ENCODE results near the gene CEMIP. TPM values are rescaled to one million over a fixed set of nuclear protein-coding genes. Genes with fewer than 3 reads are reported as not detected.

The CEMIP gene
- total and polyA plus RNA-seq, 2 experiments from 2014 or later: 0.27 to 2.1 TPM

DNA sequence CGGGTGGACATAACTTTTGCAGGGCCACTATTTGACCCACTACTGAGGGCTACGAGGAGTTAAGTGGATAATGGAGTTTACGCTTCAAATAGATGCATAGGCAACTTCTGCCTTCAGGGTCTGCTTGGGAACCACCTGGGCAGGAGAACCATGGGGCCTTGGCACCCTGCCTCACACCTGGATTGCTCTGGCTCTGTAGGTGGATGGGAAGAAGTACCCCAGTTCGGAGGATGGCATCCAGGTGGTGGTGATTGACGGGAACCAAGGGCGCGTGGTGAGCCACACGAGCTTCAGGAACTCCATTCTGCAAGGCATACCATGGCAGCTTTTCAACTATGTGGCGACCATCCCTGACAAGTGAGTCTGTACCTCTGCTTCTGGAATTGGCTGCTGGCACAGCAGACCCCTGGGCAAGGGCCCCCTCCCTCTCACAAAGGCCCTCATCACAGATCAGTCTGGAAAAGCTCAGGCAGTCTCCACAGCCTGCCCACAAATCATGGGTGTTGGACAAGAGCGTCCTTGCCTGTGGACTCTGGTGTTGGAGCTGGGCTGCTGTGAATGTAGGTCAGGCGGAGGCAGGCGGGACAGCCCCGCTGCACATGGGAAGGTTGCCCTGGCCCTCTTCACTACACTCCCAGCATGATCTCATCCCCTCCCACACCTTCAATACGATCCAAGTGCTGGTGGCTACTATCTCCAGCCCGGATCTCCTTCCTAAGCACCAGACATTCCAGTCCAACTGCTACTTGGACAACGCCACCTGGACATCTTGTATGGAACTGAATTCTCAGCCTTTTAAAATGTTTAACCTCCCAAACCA is 163.8 kb downstream of the CEMIP start:
- Histone ChIP-seq H3F3A (replicated peaks; ENCODE audit: low read depth) (no peaks in the 10 kb centered on the region), H3K27ac (ENCODE audit: low read depth) (no peak overlapping the region), H3K4me2 (no peak overlapping the region), H4K20me1 (replicated peaks; ENCODE audit: insufficient read depth) (no peaks in the 10 kb centered on the region; the same call in 1 of the 2 replicates), H2AFZ (no peak overlapping the region), H3K27me3 (ENCODE audit: insufficient read depth) (no peaks in the 10 kb centered on the region), H3K36me3 (ENCODE audit: insufficient read depth) (no peaks in the 10 kb centered on the region; the same call in 1 of the 2 replicates), H3K79me2 (replicated peaks; ENCODE audit: insufficient read depth) (no peaks in the 10 kb centered on the region), H3K4me3 (no peak overlapping the region), H3K9me2 (ENCODE audit: insufficient read depth) (no peaks in the 10 kb centered on the region), H3K4me1 (ENCODE audit: insufficient read depth) (no peaks in the 10 kb centered on the region)
- ATAC-seq: no peak
- no peak for DNase-seq (ENCODE audit: low spot score)
- no peak overlapping the region for H3K27ac Mint-ChIP-seq
- H3K4me1 Mint-ChIP-seq: 0 out of 3 replicates have a peak, but pooled peaks cover 3% of the 10 kb centered on the region
- no peaks in the 10 kb centered on the region for H3K9me3 Mint-ChIP-seq
- H3K4me3 Mint-ChIP-seq: no peak overlapping the region
- TF ChIP-seq JUNB (IDR thresholded peaks at IDR 0.05; ENCODE audit: unreplicated experiment): no peak
- TF ChIP-seq CREB1 (CRISPR knock-in tag; IDR thresholded peaks at IDR 0.05; ENCODE audit: low read depth): no peak
- no peak for TF ChIP-seq EZH2phosphoT487 (IDR thresholded peaks at IDR 0.05; ENCODE audit: unreplicated experiment)
- no peak for TF ChIP-seq NANOG (IDR thresholded peaks at IDR 0.05; ENCODE audit: borderline replicate concordance)
- no peak for TF ChIP-seq EZH2 (IDR thresholded peaks at IDR 0.05; ENCODE audit: low read depth, unreplicated experiment)
- no peak for TF ChIP-seq ZNF462 (CRISPR knock-in tag; IDR thresholded peaks at IDR 0.05)
- no peak for TF ChIP-seq STAT1 (IDR thresholded peaks at IDR 0.05; ENCODE audit: unreplicated experiment)
- H3K27me3 Mint-ChIP-seq (ENCODE audit: insufficient read depth, low read depth, poor library complexity): peaks cover 8% of the 10 kb centered on the region
- peaks cover 11% of the 10 kb centered on the region for H3K36me3 Mint-ChIP-seq (ENCODE audit: low read depth)
